HEK293T (cell line): Measurements from ENCODE around the gene ART3.

Source experiments
- BHLHE40 ChIP-seq: fragments of 450-650 bp; IDR thresholded peaks from 2 replicates; pipeline ENCODE4 v1.6.1; 2016; ENCODE audit warnings: mild to moderate bottlenecking, moderate library complexity, borderline replicate concordance
- PKNOX1 ChIP-seq: fragments of 450-650 bp; IDR thresholded peaks from 2 replicates; pipeline ENCODE4 v1.6.1; 2016

GRCh38 chr4:76105652-76106051 is 31.1 kb downstream of the ART3 start:
- TF ChIP-seq BHLHE40 (no peak), PKNOX1 (no peak)
